ENCODE data around the gene CCDC134. TPM values are rescaled to one million over a fixed set of nuclear protein-coding genes. Genes with fewer than 3 reads are reported as not detected.

Gene CCDC134
- total and polyA plus RNA-seq, 2 of the 13 experiments (the other 11 are each of a cell fraction or from before 2014, with no cell fraction given): 4.8 to 17.4 TPM

DNA sequence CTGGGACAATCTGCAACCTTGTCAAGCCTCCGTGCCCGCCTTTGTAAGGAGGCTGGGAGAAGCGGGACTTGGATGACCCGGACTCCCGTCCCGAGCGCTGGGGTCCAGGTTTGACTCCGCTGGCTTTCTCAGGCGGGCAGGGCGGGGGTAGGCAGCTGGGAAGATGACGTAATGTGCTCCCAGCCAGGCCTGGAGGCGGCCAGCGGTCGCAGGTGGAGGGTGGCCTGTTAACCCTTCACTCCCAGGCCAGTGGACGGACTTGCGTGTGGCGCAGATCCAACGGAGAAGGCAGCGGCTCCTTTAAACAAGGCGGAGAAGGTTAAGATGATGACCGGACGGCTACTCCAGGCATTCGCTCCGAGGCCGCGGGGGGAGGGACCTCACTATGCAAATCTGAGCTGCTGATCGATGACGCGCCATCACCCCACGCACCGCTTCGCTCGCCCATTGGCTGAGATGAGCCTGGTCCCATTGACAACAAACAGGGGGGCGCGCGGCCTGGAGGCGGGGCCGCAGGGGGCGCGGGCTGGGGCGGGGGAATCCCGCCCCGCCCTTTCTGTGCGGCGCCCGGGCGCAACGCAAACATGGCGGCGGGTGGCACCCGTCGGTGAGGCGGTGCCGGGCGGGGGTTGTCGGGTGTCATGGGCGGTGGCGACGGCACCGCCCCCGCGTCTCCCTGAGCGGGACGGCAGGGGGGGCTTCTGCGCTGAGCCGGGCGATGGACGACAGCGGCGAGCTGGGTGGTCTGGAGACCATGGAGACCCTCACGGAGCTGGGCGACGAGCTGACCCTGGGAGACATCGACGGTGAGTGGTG is 32.3 kb downstream of the CCDC134 start, which contains the start of gene SREBF2 (continued):
- TF ChIP-seq ZNF468 (CRISPR knock-in tag; IDR thresholded peaks at IDR 0.05) (no peak), ZNF432 (CRISPR knock-in tag; IDR thresholded peaks at IDR 0.05; ENCODE audit: borderline replicate concordance) (no peak), ZBTB7B (CRISPR knock-in tag; IDR thresholded peaks at IDR 0.05) (peak; percentile 37; the same call in 1 of the 2 replicates), FOXK2 (IDR thresholded peaks at IDR 0.05) (peak; percentile 51), HDAC1 (CRISPR knock-in tag; IDR thresholded peaks at IDR 0.05) (peak; percentile 95), SAFB2 (CRISPR knock-in tag; IDR thresholded peaks at IDR 0.05; ENCODE audit: borderline replicate concordance, low read depth) (peak; percentile 61; the same call in 1 of the 2 replicates), MIER2 (CRISPR knock-in tag; IDR thresholded peaks at IDR 0.05) (peak; percentile 36; the same call in 1 of the 2 replicates), ZNF121 (CRISPR knock-in tag; IDR thresholded peaks at IDR 0.05) (peak; percentile 7; the same call in 1 of the 2 replicates), HNF4A (CRISPR knock-in tag; IDR thresholded peaks at IDR 0.05) (peak; percentile 66), ZMYM2 (CRISPR knock-in tag; IDR thresholded peaks at IDR 0.05) (no peak), ZC3H13 (CRISPR knock-in tag; IDR thresholded peaks at IDR 0.05) (no peak), TARDBP (CRISPR knock-in tag; IDR thresholded peaks at IDR 0.05) (peak; percentile 93), KDM1A (CRISPR knock-in tag; IDR thresholded peaks at IDR 0.05) (no peak), ZNF124 (CRISPR knock-in tag; IDR thresholded peaks at IDR 0.05) (peak; percentile 81; the same call in 1 of the 2 replicates)
- TF ChIP-seq, protein P1, sequence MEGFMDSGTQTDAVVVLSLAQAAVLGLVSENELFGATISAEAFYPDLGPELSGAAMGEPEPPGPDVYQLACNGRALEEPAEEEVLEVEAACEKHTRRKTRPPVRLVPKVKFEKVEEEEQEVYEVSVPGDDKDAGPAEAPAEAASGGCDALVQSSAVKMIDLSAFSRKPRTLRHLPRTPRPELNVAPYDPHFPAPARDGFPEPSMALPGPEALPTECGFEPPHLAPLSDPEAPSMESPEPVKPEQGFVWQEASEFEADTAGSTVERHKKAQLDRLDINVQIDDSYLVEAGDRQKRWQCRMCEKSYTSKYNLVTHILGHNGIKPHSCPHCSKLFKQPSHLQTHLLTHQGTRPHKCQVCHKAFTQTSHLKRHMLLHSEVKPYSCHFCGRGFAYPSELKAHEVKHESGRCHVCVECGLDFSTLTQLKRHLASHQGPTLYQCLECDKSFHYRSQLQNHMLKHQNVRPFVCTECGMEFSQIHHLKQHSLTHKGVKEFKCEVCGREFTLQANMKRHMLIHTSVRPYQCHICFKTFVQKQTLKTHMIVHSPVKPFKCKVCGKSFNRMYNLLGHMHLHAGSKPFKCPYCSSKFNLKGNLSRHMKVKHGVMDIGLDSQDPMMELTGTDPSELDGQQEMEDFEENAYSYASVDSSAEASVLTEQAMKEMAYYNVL (CRISPR knock-in tag; IDR thresholded peaks at IDR 0.05; ENCODE audit: borderline replicate concordance): peak; percentile 82; the same call in 1 of the 2 replicates
- TF ChIP-seq, protein P2, sequence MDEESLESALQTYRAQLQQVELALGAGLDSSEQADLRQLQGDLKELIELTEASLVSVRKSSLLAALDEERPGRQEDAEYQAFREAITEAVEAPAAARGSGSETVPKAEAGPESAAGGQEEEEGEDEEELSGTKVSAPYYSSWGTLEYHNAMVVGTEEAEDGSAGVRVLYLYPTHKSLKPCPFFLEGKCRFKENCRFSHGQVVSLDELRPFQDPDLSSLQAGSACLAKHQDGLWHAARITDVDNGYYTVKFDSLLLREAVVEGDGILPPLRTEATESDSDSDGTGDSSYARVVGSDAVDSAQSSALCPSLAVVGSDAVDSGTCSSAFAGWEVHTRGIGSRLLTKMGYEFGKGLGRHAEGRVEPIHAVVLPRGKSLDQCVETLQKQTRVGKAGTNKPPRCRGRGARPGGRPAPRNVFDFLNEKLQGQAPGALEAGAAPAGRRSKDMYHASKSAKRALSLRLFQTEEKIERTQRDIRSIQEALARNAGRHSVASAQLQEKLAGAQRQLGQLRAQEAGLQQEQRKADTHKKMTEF (CRISPR knock-in tag; IDR thresholded peaks at IDR 0.05): peak; percentile 83
- TF ChIP-seq, protein P3, sequence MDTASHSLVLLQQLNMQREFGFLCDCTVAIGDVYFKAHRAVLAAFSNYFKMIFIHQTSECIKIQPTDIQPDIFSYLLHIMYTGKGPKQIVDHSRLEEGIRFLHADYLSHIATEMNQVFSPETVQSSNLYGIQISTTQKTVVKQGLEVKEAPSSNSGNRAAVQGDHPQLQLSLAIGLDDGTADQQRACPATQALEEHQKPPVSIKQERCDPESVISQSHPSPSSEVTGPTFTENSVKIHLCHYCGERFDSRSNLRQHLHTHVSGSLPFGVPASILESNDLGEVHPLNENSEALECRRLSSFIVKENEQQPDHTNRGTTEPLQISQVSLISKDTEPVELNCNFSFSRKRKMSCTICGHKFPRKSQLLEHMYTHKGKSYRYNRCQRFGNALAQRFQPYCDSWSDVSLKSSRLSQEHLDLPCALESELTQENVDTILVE (CRISPR knock-in tag; IDR thresholded peaks at IDR 0.05): peak; percentile 38; the same call in 1 of the 2 replicates
- TF ChIP-seq, protein P4, sequence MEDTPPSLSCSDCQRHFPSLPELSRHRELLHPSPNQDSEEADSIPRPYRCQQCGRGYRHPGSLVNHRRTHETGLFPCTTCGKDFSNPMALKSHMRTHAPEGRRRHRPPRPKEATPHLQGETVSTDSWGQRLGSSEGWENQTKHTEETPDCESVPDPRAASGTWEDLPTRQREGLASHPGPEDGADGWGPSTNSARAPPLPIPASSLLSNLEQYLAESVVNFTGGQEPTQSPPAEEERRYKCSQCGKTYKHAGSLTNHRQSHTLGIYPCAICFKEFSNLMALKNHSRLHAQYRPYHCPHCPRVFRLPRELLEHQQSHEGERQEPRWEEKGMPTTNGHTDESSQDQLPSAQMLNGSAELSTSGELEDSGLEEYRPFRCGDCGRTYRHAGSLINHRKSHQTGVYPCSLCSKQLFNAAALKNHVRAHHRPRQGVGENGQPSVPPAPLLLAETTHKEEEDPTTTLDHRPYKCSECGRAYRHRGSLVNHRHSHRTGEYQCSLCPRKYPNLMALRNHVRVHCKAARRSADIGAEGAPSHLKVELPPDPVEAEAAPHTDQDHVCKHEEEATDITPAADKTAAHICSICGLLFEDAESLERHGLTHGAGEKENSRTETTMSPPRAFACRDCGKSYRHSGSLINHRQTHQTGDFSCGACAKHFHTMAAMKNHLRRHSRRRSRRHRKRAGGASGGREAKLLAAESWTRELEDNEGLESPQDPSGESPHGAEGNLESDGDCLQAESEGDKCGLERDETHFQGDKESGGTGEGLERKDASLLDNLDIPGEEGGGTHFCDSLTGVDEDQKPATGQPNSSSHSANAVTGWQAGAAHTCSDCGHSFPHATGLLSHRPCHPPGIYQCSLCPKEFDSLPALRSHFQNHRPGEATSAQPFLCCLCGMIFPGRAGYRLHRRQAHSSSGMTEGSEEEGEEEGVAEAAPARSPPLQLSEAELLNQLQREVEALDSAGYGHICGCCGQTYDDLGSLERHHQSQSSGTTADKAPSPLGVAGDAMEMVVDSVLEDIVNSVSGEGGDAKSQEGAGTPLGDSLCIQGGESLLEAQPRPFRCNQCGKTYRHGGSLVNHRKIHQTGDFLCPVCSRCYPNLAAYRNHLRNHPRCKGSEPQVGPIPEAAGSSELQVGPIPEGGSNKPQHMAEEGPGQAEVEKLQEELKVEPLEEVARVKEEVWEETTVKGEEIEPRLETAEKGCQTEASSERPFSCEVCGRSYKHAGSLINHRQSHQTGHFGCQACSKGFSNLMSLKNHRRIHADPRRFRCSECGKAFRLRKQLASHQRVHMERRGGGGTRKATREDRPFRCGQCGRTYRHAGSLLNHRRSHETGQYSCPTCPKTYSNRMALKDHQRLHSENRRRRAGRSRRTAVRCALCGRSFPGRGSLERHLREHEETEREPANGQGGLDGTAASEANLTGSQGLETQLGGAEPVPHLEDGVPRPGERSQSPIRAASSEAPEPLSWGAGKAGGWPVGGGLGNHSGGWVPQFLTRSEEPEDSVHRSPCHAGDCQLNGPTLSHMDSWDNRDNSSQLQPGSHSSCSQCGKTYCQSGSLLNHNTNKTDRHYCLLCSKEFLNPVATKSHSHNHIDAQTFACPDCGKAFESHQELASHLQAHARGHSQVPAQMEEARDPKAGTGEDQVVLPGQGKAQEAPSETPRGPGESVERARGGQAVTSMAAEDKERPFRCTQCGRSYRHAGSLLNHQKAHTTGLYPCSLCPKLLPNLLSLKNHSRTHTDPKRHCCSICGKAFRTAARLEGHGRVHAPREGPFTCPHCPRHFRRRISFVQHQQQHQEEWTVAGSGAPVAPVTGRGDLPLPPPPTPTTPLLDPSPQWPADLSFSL (CRISPR knock-in tag; IDR thresholded peaks at IDR 0.05): no peak
